Stimulated activated CD8-positive, alpha-beta memory T cell treated with anti-CD3 and anti-CD28 coated beads, Interleukin-7, amount 100 ng/mL, for 1 hour (primary cell): ENCODE results near the gene CMA1.
"Not testable (repeated sequence)": the region's sequence is repeated elsewhere in the genome, so short reads cannot be mapped to it uniquely, and the experiment has no call there.

Experiments used
- DNase-seq, 2 donors: peaks; one replicate each; pipeline ENCODE4 v3.0.0-alpha.2; 2020; ENCODE audit warnings: low read depth in 2 of 2

Gene CMA1, protein sequence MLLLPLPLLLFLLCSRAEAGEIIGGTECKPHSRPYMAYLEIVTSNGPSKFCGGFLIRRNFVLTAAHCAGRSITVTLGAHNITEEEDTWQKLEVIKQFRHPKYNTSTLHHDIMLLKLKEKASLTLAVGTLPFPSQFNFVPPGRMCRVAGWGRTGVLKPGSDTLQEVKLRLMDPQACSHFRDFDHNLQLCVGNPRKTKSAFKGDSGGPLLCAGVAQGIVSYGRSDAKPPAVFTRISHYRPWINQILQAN

DNA sequence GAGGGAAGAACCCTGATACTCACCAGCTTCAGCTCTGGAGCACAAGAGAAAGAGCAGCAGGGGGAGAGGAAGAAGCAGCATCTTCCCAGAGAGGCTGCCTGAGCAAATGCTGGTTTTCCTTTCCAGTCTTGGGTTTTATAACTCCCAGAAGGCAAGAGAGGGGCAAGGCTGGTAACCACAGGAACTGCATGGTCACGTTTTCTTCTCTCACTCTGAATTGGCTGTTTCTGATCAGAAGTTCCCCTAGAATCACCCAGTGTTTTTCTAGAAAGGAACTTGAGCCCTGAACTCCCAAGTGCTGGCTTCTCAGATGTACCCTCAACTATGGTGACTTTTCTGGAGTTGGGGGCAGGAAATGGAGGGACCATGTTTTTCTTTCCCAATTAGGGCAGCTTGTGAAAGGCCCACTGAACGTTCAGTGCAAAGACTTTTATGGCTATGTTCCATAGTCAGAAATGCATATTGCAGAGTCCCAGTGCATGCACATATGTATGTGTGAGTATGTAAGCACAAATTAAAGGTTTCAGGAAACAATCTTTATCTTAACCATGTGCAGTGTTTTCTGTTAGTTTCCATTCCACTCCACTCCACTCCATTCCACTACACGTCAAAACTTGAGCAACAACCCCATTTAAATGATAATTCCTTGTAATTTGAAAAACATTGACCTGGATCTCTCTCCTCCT is at the start of gene CMA1:
CMA1 (minus strand) TSS at position 111 of the 686 bp plus-strand sequence; CDS start at position 81, 30 bp downstream.
- DNase-seq, result no peak

DNA sequence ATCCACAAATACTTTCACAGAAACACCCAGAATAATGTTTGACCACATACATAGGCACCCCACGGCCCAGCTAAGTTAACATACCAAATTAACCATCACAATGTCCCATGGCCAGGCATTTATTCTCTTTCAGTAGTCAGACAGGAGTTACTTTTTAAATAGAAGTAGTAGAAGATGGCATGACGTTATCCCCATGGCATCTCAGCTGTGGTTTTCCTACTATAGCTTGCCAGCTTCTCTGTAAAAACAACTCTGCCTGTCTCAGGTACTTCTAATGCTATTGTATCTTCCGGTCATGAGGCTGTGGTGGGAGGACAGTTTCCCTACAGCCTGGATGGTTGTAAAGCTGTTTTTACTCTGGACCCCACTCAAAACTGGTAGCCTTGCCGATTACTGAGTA is 48.7 kb upstream of the CMA1 start:
- DNase-seq, result no peak

DNA sequence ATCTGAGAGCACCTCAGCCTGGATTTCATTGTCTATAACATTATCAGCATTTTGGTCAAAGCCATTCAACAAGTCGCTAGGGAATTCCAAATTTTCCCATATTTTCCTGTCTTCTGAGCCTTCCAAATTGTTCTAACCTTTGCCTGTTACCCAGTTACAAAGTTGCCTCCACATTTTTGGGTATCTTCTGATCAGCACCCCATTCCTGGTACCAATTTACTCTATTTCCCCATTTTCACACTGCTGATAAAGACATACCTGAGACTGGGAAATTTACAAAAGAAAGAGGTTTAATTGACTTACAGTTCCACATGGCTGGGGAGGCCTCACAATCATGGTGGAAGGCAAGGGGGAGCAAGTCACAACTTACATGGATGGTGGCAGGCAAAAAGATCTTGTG is 41.0 kb upstream of the CMA1 start:
- DNase-seq, result not testable (repeated sequence)

DNA sequence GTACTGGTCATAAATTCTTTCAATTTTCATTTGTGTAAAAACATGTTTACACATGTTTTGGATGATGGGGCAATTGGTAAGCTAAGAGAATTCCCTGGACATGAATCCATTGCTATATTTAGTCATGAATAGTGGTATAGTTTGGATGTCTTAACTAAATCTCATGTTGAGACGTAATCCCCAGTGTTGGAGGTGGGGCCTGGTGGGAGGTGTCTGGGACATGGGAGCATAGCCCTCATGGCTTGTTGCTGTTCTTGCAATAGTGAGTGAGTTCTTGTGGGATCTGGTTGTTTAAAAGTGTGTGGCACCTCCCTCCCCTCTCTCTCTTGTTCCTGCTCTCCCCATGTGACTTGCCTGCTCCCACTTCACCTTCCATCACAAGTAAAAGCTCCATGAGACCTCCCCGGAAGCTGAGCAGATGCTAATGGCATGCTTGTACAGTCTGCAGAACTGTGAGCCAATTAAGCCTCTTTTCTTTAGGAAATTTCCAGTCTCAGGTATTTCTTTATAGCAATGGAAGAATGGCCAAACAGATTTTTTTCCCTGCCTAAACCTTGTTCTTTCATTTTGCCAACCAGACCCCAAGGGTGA is 34.4 kb upstream of the CMA1 start:
- DNase-seq, result no peak

DNA sequence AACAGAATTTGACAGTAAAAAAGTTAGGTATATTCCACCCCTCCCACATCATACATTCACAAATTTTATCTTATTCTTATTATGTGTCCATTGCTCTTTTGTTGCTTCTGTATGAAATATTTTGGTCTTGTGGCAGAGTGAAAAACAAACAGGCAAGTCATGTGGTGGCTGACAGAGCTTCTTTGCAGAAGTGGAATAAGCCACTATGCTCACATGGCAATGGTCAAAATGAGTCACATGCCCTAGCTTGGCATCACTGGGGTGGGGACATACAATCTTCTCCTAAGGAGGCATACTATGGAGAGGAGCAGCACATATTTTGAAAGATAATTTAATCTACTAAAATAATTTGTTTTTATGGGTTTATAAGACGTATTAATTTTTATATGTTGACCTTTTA is 27.7 kb upstream of the CMA1 start:
- no peak for DNase-seq

DNA sequence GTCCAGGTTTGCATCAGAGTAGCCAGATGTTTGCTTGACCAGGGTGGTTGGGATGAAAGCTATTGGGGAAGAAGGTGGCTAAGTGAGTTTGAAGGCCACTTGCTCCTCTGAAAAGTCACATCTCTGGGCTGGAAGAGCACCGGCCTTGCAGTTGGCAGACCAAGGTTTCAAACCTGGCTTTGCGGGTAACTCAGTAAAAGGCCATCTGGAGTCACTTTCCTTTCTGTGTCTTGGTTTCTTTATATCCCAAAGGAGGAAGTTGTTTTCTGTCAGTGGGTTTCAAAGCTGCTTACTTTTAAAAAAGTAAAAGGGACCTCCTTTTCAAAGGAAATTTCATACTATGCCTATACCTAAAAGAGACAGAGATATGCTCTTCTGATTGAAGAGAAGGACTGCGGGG is 26.2 kb upstream of the CMA1 start:
- no peak for DNase-seq

DNA sequence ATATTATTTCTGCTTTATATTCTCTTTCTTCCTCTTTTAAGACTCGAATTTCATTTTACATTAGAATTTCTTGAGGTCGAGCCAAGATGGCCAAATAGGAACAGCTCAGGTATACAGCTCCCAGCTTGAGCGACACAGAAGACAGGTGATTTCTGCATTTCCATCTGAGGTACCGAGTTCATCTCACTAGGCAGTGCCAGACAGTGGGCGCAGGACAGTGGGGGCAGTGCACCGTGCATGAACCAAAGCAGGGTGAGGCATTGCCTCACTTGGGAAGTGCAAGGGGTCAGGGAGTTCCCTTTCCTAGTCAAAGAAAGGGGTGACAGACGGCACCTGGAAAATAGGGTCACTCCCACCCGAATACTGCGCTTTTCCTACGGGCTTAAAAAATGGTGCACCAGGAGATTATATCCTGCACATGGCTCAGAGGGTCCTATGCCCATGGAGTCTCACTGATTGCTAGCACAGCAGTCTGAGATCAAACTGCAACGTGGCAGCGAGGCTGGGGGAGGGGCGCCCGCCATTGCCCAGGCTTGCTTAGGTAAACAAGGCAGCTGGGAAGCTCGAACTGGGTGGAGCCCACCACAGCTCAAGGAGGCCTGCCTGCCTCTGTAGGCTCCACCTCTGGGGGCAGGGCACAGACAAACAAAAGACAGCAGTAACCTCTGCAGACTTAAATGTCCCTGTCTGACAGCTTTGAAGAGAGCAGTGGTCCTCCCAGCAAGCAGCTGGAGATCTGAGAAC is 18.0 kb upstream of the CMA1 start:
- DNase-seq, result not testable (repeated sequence)

DNA sequence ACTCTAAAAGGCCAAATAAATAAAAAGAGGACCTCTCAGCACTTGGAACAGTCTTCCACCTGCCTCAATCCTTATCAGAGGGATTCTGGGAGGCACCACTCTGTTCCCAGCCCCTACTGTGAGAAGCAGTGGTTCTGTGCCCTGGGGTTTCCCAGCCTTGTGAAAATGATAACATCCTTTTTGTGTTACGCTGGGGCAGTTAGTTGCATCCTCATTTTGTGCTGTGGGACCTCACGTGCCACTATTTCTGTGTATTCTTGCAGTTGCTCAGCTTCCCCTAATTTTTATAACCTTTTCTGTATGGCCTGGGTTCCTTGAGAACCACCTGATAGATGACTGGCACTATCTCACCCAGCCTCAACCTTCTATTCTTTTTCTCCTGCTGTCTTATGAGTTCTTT is 10.8 kb upstream of the CMA1 start:
- DNase-seq, result no peak

DNA sequence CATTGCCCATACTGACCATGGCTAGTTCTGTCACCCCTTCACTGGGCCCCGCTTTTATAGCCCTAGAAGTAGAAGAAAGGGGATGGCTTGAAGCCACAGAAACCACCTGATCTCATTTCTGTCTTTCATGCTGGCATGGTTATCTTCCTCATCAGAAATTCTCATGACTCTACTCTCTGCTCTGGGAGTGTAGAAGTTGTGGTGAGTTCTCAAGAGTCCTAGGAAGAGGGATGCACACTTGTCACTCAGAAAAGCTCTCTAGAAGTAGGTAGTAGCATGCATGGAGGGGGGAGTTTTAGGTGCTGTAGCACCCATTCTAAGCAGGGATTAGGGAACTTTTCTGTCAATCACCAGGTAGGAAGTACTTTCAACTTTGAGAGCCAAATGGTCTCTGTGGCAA is 6.1 kb upstream of the CMA1 start:
- no peak for DNase-seq

DNA sequence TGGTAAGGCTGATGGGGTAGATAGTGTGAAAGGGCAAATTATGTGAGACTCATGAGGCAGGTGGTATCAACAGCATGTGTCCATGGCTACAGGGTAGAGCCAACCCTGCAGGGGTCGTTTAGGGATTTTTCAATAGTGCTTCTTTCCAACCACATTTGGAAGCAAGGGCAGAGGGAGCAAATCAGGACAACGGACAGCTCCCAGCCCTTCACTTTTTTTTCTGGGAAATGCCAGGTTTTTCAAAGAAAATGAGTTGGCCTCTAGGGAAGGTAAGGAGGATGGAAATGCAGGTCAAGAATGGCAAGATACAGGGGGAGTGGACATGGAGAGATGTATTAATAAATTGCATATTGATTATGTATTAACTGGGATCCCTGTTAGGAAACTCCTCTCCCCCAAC is 4.9 kb upstream of the CMA1 start:
- DNase-seq, result no peak

DNA sequence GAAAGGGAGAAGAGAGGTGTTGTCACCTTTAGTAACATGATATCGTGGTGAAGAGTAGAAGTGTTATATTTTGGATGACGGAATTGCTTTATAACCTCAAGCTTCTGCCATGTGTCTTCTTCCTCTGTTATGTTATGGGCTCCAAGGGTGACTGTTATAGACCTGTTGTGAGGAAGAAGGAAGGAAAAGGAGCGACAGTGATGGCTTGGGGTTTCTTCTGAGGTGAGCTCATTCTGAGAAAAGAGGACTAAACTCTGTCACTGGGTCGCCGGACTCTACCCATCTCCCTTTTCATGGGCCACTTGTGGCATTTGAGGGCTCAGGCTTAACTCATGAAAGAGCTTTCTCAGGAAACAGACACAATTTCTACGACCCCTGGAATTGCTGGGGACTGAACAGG is 1.6 kb downstream of the CMA1 start:
- DNase-seq, result no peak

DNA sequence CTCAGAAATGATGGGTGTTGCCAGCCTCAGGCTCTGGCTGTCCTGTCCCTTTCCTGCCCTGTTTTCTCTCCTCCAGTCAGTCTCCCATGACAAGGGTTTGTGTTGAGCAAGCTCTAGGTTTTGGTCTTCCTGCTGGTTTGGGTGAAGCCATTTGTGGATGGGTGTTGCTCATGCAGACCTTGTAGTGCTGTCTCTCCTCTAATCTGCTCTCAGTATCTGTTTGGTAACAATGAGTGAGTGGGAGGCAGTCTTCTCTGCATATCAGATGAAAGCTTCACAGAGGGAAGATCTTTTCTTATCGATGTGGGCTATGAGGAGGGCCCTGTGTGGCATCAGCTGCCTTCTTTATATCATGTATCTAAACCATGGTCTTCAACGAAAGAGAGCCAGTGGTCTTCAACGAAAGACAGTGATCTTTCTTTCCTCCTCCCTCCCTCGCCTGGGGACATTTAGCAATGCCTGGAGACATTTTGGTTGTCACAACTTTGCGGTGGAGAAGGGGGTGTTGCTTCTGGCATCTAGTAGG is 3.6 kb downstream of the CMA1 start:
- no peak for DNase-seq

DNA sequence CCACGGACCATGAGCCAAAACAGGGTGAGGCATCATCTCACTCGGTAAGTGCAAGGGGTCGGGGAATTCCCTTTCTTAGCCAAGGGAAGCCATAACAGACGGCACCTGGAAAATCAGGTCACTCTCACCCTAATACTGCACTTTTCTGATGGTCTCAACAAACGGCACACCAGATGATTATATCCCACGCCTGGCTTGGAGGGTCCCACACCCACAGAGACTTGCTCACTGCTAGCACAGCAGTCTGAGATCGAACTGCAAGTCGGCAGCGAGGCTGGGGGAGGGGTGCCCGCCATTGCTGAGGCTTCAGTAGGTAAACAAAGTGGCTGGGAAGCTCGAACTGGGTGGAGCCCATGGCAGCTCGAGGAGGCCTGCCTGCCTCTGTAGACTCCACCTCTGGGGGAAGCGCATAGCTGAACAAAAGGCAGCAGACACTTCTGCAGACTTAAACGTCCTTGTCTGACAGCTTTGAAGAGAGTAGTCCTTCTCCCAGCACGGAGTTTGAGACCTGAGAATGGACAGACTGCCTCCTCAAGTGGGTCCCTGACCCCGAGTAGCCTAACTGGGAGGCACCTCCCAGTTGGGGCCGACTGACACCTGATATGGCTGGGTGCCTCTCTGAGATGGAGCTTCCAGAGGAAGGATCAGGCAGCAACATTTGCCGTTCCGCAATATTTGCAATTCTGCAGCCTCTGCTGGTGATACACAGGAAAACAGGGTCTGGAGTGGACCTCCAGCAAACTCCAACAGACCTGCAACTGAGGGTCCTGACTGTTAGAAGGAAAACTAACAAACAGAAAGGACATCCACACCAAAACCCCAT is 16.3 kb downstream of the CMA1 start:
- DNase-seq, result not testable (repeated sequence)

DNA sequence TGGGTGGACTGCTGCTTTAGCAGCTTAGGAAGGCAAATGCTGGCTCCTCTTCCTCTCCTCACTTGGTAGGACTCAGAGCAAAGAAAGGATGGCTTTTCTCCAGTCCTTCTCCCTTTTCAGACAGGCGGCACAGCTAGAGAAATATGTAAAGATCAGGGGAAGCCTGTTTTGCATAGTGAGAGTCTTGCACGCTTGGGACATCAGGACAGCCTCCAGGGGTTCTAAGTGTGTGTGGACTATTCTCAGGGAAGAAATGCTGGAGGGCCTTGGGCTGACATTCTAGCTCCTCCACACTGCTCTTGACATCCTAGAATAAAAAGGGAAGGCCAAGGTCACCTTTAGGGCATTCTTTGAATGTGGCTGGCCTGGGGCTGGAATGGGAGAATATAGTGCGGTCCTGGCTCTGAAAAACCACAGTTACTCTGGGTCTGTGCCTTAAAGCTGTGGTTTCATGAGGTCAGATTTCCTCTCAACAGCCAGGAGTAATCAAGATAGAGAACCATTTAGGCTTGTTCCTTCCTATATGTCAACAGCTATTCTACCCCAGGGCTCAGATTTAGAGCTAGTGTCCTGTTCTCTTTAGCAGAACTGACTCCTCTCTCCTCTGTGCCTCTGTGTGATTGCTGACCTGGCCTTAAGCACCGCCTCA is 24.3 kb downstream of the CMA1 start:
- no peak for DNase-seq

DNA sequence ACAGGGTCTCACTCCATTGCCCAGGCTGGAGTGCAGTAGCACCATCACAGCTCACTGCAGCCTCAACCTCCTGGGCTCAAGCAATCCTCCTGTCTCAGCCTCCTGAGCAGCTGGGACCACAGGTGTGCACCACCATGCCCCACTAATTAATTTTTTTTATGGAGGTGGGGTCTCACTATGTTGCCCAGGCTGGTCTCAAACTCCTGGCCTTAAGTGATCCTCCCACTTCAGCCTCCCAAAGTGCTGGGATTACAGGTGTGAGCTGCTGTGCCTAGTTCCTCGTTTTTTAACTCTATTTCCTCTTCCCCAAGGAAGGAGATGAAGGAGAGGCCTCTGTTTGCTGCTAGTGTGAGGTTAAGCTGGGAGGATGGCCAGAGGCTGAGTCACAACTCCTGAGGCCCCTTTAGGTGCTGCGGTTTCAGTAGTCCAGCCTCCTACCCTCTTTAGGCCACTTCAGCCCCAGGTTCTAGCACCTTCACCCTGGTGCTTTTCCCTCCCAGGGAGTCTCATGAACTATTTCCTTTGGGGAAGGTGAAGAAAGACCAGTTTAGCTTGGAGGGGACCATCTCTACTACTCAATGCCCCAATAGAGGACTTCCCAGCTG is 25.3 kb downstream of the CMA1 start:
- DNase-seq, result not testable (repeated sequence)

DNA sequence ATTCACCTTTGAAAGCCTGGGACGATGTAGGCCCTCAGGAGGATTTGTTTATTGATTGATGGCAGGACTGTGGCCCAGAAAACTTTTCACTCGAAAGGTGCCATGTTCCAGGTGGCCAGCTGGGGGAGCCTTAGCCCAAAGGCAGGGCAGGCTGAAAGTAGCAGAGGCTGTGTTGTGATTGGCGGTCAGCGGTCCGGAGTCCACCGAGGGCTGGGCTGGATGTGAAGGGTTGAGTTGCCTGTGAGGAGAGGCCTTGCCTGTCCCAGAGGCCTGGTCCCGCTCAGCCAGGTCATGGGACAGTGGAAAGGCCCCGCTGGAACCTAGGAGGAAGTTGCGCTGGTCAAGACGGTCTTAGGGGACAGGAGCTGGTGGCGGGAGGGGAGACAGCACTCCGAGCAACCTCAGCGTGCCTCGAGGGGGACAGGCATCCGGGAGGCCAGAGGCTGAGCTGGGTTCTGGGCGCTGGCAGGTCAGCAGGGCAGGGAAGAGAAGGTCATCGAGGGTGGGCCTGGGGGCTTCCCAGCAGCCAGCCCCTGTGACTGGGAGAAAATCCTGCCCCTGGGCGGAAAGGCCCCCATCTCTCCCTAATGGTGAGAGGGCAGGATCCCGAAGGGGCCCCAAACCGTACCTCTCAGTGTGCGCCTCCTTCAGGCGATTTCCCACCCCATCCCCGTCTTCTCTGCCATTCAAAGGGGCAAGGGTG is 26.3 kb downstream of the CMA1 start:
- peak in 1 of 2 donors; percentile 7 for DNase-seq

DNA sequence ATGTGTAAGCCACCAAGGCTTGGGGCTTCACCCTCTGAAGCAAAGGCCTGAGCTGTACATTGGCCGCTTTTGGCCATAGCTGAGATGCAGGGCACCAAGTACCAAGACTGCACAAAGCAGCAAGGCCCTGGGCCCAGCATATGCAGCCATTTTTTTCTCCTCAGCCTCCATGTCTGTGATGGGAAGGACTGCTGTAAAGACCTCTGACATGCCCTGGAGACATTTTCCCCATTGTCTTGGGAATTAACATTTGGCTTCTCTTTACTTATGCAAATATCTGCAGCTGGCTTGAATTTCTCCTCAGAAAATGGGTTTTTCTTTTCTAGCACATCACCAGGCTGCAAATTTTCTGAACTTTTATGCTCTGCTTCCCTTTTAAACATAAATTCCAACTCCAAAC is 28.1 kb downstream of the CMA1 start:
- not testable (repeated sequence) for DNase-seq

DNA sequence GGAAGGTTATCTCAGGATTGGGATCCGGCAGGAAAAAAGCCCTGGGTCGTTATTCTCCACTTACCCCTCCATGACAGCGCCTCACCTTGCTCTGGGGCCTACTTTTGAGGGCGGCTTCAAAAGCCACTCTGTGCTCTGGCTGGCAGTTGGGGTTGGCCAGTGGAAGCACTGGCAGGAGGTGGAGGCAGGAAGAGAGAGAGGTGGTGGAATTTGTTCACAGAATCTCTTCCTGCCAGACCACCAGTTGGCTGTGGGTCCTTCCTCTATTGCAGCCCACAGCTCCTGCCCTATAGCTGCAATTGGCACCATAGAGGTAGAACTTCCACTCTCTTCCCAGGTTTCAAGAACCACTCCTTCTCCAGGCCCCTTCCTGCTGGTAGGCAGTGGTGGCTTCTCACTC is 32.8 kb downstream of the CMA1 start:
- DNase-seq, result no peak

DNA sequence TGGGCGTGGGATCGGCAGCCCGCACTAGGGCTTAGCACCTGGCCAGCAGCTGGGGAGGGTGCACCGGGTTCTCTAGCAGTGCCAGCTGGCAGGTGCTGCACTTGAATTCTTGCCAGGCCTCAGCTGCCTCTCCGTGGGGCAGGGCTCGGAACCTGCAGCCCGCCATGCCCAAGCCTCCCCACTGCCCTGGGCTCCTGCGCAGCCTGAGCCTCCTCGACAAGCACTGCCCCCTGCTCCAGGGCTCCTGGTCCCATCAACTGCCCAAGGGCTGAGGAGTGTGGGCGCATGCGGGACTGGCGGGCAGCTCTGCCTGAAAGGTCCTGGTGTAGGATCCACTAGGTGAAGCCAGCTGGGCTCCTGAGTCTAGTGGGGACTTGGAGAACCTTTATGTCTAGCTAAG is 34.9 kb downstream of the CMA1 start:
- no peak for DNase-seq

DNA sequence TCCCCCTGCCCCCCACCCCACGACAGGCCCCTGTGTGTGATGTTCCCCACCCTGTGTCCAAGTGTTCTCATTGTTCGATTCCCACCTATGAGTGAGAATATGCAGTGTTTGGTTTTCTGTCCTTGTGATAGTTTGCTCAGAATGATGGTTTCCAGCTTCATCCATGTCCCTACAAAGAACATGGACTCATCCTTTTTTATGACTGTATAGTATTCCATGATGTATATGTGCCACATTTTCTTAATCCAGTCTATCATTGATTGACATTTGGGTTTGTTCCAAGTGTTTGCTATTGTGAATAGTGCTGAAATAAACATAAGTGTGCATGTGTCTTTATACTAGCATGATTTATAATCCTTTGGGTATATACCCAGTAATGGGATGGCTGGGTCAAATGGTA is 37.6 kb downstream of the CMA1 start:
- not testable (repeated sequence) for DNase-seq
